NCI-H2227 (cell line): ENCODE measurements around the gene EFCAB7.

Source experiments
- DNase-seq: peaks from one replicate; lab custom pipeline; 2025; ENCODE audit not compliant: unreplicated experiment; lab: John Stamatoyannopoulos, UW

Gene EFCAB7

GRCh38 chr1:63601061-63601460 is 77.7 kb downstream of the EFCAB7 start:
- no peak for DNase-seq

GRCh38 chr1:63601463-63601862 is 78.1 kb downstream of the EFCAB7 start:
- no peak for DNase-seq

- no peak for DNase-seq
Measured at GRCh38 chr1:63601912-63602311, 78.6 kb downstream of the EFCAB7 start.

DNA sequence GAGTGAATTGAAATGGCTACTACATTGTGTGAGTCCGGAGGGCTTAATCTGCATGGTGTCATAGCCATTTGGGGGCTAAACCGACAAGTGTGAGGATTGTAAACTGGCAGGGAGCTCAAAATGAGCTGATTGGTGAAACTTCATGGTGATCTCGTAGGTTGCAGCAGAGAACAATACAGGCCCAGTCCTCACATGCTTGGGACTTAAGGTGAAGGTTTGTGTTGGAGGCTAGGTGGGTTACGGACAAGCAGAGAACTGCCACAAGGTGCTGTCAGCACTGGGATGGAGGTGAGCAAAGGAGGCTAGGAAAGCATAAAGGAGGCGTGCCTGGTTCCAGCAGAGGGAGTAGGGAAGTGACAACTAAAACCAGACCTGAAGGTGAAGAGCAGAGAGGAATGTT is 79.3 kb downstream of the EFCAB7 start:
- no peak for DNase-seq

DNA sequence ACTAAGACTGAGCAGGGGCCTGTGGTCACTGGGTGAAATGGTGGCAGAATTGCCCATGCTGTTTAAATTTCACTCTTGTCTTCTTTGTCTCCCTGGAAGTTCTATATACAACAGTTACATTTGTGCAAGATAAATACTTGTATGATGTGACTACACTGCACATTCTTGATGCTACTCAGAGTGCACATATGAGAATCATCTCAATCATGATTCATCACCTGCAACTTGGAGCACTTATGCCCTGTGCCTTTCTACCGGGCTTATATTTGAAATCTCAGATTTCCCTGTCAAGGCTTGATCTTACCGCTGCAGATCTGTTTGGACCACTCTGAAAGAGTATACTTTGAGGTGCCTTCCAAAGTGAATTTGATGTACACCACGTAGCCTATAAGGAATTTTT is 80.5 kb downstream of the EFCAB7 start:
- no peak for DNase-seq

DNA sequence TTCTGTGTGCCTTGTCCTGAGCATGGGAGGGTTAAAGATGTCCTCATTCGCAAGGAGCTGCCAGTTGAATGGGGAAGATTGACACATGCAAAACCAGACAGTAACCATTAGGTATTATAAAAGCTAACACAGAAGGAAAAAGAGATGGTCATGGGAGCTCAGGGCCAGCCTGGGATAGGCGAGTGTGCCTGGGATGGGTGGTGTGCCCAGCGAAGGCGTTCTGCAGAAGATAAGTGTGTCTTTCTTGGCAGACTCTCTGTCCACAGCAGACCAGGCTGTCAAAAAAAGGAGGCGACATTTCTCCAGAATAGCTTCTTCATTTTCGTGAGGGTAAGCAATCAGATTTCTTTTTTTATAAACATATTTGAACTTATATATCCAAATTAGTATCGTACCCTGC is 84.0 kb downstream of the EFCAB7 start:
- DNase-seq, result no peak

- no peak for DNase-seq
Measured at GRCh38 chr1:63611231-63611630, 87.9 kb downstream of the EFCAB7 start.

DNA sequence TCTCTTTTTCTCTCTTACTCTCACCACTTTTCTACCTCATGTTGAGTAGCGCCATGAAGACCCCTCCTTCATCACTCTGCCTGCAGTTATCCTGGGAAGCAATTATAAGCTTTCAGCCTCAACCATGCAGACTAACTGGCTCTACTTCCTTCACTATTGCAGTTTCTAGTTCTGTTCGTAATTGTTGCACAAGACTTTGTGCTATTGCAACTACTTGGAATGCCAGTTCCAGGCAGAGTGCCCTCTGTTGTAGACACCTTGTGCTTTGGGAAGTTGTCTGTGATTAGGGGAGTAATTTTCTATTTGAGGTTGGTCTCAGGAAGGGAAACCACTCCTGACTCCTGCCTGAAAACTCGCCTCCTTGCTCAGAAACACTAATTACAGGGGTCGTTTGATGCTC is 89.2 kb downstream of the EFCAB7 start:
- no peak for DNase-seq

GRCh38 chr1:63612971-63613370 is 89.6 kb downstream of the EFCAB7 start:
- no peak for DNase-seq

- peak; percentile 87 for DNase-seq
Measured at GRCh38 chr1:63615768-63616420, 92.6 kb downstream of the EFCAB7 start.

DNA sequence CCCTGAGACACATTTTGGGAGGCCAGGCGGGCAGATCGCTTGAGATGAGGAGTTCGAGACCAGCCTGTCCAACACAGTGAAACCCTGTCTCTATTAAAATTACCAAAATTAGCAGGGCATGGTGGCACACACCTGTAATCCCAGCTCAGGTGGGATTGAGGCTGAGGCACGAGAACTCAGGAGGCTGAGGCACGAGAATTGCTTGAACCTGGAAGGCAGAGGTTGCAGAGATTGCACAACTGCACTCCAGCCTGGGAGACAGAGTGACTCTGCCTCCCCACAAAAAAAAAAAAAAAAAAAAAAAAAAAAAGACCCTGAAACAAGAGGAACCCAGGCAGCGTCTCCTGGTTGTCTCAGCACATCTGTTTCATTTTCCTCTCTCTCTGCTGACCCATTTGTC is 94.1 kb downstream of the EFCAB7 start:
- DNase-seq, result no peak

GRCh38 chr1:63618011-63618410 is 94.7 kb downstream of the EFCAB7 start:
- DNase-seq, result no peak

DNA sequence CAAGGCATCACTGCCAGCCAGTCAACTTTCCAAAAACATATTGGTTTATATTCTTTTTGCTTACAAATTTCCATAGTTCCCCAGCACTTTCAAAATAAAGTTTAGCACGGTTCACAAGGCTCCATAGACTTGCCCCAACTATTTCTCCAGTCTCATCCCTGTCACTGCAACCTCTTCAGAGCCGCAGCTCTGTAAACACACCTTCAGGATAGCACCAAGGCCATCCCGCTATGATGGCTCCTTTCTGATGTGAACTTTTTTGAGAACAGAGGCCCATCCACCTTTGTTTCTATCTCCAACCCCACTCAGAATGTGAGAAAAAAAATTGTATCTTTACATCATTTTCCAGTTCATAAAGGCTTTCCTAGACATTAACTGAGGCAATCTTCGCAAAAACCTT is 96.2 kb downstream of the EFCAB7 start:
- no peak for DNase-seq

- DNase-seq, result no peak
Measured at GRCh38 chr1:63620671-63621070, 97.3 kb downstream of the EFCAB7 start.

DNA sequence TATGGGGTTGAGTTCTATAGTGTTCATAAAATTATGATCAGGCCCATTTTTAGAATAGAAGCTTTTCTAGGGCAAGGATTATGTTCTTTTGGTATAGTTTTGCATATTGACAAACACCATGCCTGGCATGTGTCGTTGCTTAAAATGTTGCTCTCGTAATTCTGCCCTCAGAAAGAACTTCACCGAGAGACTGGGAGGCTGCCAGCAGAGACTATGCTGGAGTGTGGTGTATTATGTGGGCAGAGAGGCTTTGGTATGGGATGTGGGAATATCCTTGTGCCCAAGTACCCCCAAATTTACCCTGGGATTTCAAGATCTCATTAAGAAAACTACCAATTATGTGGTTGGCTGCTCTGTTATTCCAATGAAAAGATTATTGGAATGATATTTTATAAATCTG is 97.8 kb downstream of the EFCAB7 start:
- DNase-seq, result no peak

DNA sequence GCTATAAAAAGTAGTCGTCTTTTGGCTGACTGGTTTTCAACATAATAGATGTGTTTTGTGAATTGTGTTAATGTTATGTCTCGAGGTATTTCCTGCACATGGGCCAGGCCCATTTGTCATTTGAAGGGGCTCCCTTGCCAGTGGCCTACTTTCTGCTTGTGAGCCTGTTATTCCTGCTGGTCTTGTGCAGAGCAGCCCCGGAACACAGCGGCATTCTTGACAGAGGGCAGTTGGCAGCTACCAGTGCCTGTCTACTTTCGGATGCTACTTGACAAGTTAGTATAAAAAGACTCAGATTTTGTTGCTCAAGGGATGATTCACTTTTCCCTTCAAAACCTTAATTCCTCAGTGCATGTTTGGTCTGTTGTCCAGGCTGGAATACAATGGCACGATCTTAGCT is 98.4 kb downstream of the EFCAB7 start:
- no peak for DNase-seq
